IMR-90 (cell line): ENCODE data around the gene ASTN2. TPM values are rescaled to one million over a fixed set of nuclear protein-coding genes. Genes with fewer than 3 reads are reported as not detected.

ENCODE experiments used
- ATAC-seq: fragments of 200-7000 bp; cut with Tn5 transposase; 2 replicates; pipeline ENCODE4 v1.9.1; 2020; ENCODE audit warnings: low read depth, mild to moderate bottlenecking, moderate library complexity
- BruUV-seq: library from RNA; stranded (reverse); fragments of 400-500 nt; replicated peaks from 2 replicates; lab custom pipeline; 2021; lab: Mats Ljungman, UMichigan
- CTCF ChIA-PET: fragments of 300-600 bp; formaldehyde crosslinking; extraction: SDS; loops from one replicate; lab custom pipeline; 2021; ENCODE audit warnings: antibody characterized with exemption; lab: Yijun Ruan, JAX
- POLR2A ChIA-PET: fragments of 300-600 bp; sonication (Branson Sonifier 250); formaldehyde crosslinking; loops from one replicate; lab custom pipeline; 2022; ENCODE audit warnings: antibody characterized with exemption; ENCODE audit not compliant: unreplicated experiment; lab: Charles Lee
- DNase-seq: peaks from one replicate; pipeline ENCODE4 v3.0.0; 2013
- H2AFZ ChIP-seq: replicated peaks from 2 replicates; pipeline ENCODE3; 2013; ENCODE audit warnings: low read length, mild to moderate bottlenecking; ENCODE audit not compliant: poor library complexity
- H2AK5ac ChIP-seq: 2 replicates; pipeline ENCODE4 v1.6.1; 2013; ENCODE audit warnings: low read depth, low read length, inconsistent platforms
- H2AK9ac ChIP-seq: replicated peaks from 2 replicates; pipeline ENCODE3; 2013; ENCODE audit warnings: mild to moderate bottlenecking, low read depth, low read length, moderate library complexity; ENCODE audit not compliant: poor library complexity
- H2BK120ac ChIP-seq: 2 replicates; pipeline ENCODE4 v1.6.1; 2013; ENCODE audit warnings: low read depth, low read length, inconsistent platforms
- H2BK15ac ChIP-seq: 3 replicates; pipeline ENCODE4 v1.6.1; 2013; ENCODE audit warnings: low read depth, low read length, inconsistent platforms
- H2BK20ac ChIP-seq: 2 replicates; pipeline ENCODE4 v1.6.1; 2013; ENCODE audit warnings: low read depth, mild to moderate bottlenecking, inconsistent platforms, low read length, moderate library complexity
- H2BK5ac ChIP-seq: 2 replicates; pipeline ENCODE4 v1.6.1; 2013; ENCODE audit warnings: mild to moderate bottlenecking, low read depth, low read length, inconsistent platforms; ENCODE audit not compliant: poor library complexity, severe bottlenecking
- H3K14ac ChIP-seq: replicated peaks from 2 replicates; pipeline ENCODE4 v1.6.1; 2013; ENCODE audit warnings: low read depth, low read length, inconsistent platforms
- H3K18ac ChIP-seq: 2 replicates; pipeline ENCODE4 v1.6.1; 2013; ENCODE audit warnings: low read depth, low read length, control low read depth
- H3K23ac ChIP-seq: 2 replicates; pipeline ENCODE4 v1.6.1; 2013; ENCODE audit warnings: low read depth, low read length, inconsistent platforms
- H3K27ac ChIP-seq: 2 replicates; pipeline ENCODE4 v1.5.1; 2013; ENCODE audit warnings: mild to moderate bottlenecking, control low read depth, low read length; ENCODE audit not compliant: insufficient read depth
- H3K27me3 ChIP-seq: 2 replicates; pipeline ENCODE4 v1.6.1; 2013; ENCODE audit warnings: low read length; ENCODE audit not compliant: control insufficient read depth, insufficient read depth
- H3K36me3 ChIP-seq: 2 replicates; pipeline ENCODE4 v1.6.1; 2013; ENCODE audit warnings: low read length, mixed read lengths; ENCODE audit not compliant: control insufficient read depth, insufficient read depth
- H3K4ac ChIP-seq: 2 replicates; pipeline ENCODE4 v1.6.1; 2013; ENCODE audit warnings: low read depth, low read length, inconsistent platforms
- H3K4me1 ChIP-seq: 2 replicates; pipeline ENCODE4 v1.6.1; 2013; ENCODE audit warnings: low read length, mixed read lengths; ENCODE audit not compliant: control insufficient read depth, insufficient read depth
- H3K4me2 ChIP-seq: 2 replicates; pipeline ENCODE4 v1.6.1; 2013; ENCODE audit warnings: low read depth, mild to moderate bottlenecking, control low read depth, low read length, moderate library complexity
- H3K4me3 ChIP-seq: 2 replicates; pipeline ENCODE4 v1.5.1; 2013; ENCODE audit warnings: low read depth, mild to moderate bottlenecking, control low read depth, low read length, moderate library complexity; ENCODE audit not compliant: insufficient read depth
- H3K56ac ChIP-seq: 2 replicates; pipeline ENCODE4 v1.6.1; 2013; ENCODE audit warnings: low read length, inconsistent platforms; ENCODE audit not compliant: insufficient read depth; ENCODE audit errors: extremely low read depth
- H3K79me1 ChIP-seq, 2 experiments: 2 replicates each; pipeline ENCODE4 v1.6.1; 2013; ENCODE audit warnings: low read length in 2 of 2, inconsistent platforms in 1 of 2, low read depth in 1 of 2
- H3K9ac ChIP-seq: 2 replicates; pipeline ENCODE4 v1.6.1; 2013; ENCODE audit warnings: low read depth, low read length, control low read depth
- H3K9me1 ChIP-seq: 2 replicates; pipeline ENCODE4 v1.6.1; 2013; ENCODE audit warnings: low read length, inconsistent platforms; ENCODE audit not compliant: insufficient read depth
- H3K9me3 ChIP-seq: 2 replicates; pipeline ENCODE4 v1.6.1; 2013; ENCODE audit warnings: low read length; ENCODE audit not compliant: control insufficient read depth, insufficient read depth
- H4K20me1 ChIP-seq: 2 replicates; pipeline ENCODE4 v1.6.1; 2013; ENCODE audit warnings: low read length, inconsistent platforms; ENCODE audit not compliant: insufficient read depth
- H4K5ac ChIP-seq: 2 replicates; pipeline ENCODE4 v1.6.1; 2013; ENCODE audit warnings: mild to moderate bottlenecking, low read depth, low read length, control low read depth
- H4K8ac ChIP-seq, 2 experiments: 2 replicates each; pipeline ENCODE4 v1.6.1; 2013; ENCODE audit warnings: low read depth in 2 of 2, low read length in 2 of 2, control low read depth in 1 of 2, inconsistent platforms in 1 of 2
- H4K91ac ChIP-seq: 2 replicates; pipeline ENCODE4 v1.6.1; 2013; ENCODE audit warnings: low read depth, low read length, inconsistent platforms; ENCODE audit not compliant: insufficient read depth
- MAFK ChIP-seq: IDR thresholded peaks from 2 replicates; pipeline ENCODE4 v1.6.1; 2012; ENCODE audit warnings: low read depth, low read length, improper control_type of control experiment
- MXI1 ChIP-seq: IDR thresholded peaks from 2 replicates; pipeline ENCODE4 v1.6.1; 2012; ENCODE audit warnings: low read depth, mild to moderate bottlenecking, low read length, moderate library complexity, borderline replicate concordance
- NFE2L2 ChIP-seq: fragments of 150-350 bp; IDR thresholded peaks from 2 replicates; pipeline ENCODE4 v1.6.1; 2016; ENCODE audit warnings: low read depth, mild to moderate bottlenecking, low read length
- WGBS, 2 experiments: methylation state at CpG; one replicate each; pipeline versions ENCODE4 v1.1.5 to v1.1.7; 2013; ENCODE audit warnings: missing lambda C conversion rate in 2 of 2; ENCODE audit not compliant: insufficient read length in 1 of 2; ENCODE audit errors: extremely low coverage in 2 of 2; 5-methylcytosine and 5-hydroxymethylcytosine counted together
- dilution Hi-C: fragments of 300-500 bp; cut with HindIII; formaldehyde crosslinking; loops from one replicate; pipeline ENCODE4 v1.14.3; 2018; ENCODE audit warnings: low sequenced_read_pairs; ENCODE audit not compliant: unreplicated experiment
- in situ Hi-C: fragments of 300-500 bp; cut with MboI; formaldehyde crosslinking; loops from 3 replicates; pipeline ENCODE4 v1.14.3; 2019; ENCODE audit warnings: low sequenced_read_pairs, inconsistent platforms, mixed read lengths
- intact Hi-C: fragments of 100-400 bp; cut with micrococcal nuclease; formaldehyde crosslinking; loops from 2 replicates; pipeline ENCODE4 v1.10.0; 2022
- polyA plus RNA-seq, 3 experiments: library from polyadenylated mRNA; depleted of rRNA; stranded (reverse); fragments of >200 nt; gene quantifications; 2 replicates each; pipeline ENCODE4 v1.2.3, GENCODE V29; 2012; ENCODE audit warnings: low replicate concordance in 1 of 3
- total RNA-seq: library from RNA; depleted of rRNA; stranded (reverse); fragments of >200 nt; gene quantifications from 2 replicates; pipeline ENCODE4 v1.2.3, GENCODE V29; 2012

ASTN2 gene
- total and polyA plus RNA-seq, 2 of the 4 experiments (the other 2 are of a cell fraction): 3.8 to 6.8 TPM

DNA sequence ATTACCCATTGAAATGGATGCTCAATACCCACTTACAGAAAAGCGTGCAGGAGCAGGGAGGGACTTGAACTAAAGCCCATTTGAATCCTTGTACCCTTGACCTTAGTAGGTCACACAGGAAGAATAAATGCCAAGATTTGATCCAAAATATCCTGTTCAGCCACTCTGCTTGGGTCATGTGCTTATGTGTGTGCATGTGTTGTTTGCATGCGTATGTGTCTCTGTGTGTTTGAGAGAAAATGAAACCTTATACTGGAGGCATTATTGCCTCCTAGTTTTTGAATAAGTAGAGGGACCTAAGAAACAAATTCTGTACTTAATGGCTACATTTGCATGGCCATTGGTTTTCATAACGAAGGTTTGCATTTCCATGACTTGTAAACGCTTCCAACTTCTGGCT lies 791.1 kb downstream of the ASTN2 start:
- Histone ChIP-seq H3K27ac (no peak overlapping the region), H2BK120ac (no peak overlapping the region), H3K27me3 (no peaks in the 10 kb centered on the region), H3K18ac (no peak overlapping the region), H2AK9ac (no peak overlapping the region), H3K9ac (no peak overlapping the region), H3K4me1 (no peaks in the 10 kb centered on the region), H4K5ac (no peak overlapping the region), H3K4me3 (no peak overlapping the region), H4K91ac (no peak overlapping the region), H3K79me1 (no peaks in the 10 kb centered on the region), H3K4ac (no peak overlapping the region), H2AFZ (no peak overlapping the region), H3K14ac (no peak overlapping the region), H3K56ac (no peak overlapping the region), H2BK5ac (no peak overlapping the region), H2BK20ac (no peak overlapping the region), H4K8ac (no peak overlapping the region), H2BK15ac (no peak overlapping the region), H3K4me2 (no peak overlapping the region), H3K36me3 (no peaks in the 10 kb centered on the region), H2AK5ac (no peak overlapping the region), H3K9me1 (no peaks in the 10 kb centered on the region), H3K9me3 (no peaks in the 10 kb centered on the region), H3K23ac (no peak overlapping the region), H4K20me1 (no peaks in the 10 kb centered on the region)
- intact Hi-C loops: no loop called here
- dilution Hi-C loops: no loop called here
- no TSS peak for BruUV-seq
- DNase-seq (no peak), ATAC-seq (no peak)
- WGBS, 2 experiments: no CpG with 5 or more reads among the region's 4 CpGs
- TF ChIP-seq MAFK (no peak), MXI1 (no peak), NFE2L2 (no peak)
- ChIA-PET POLR2A (no interaction called here), CTCF (interaction anchor here (0.6 kb wide), 1 partner anchor 11 kb away, joined by 5 read pairs; no protein-coding TSS in a partner anchor)
- in situ Hi-C loops: no loop called here
